SK-N-SH (cell line): Measurements from ENCODE around the gene MGME1.

ENCODE experiments used
- EP300 ChIP-seq, 2 experiments: IDR thresholded peaks; 2 replicates each; pipeline versions ENCODE4 v1.4.0 to v1.6.1; 2012; ENCODE audit warnings: borderline replicate concordance in 1 of 2, low read depth in 1 of 2, low read length in 1 of 2
- SMC3 ChIP-seq: IDR thresholded peaks from 2 replicates; pipeline ENCODE4 v1.6.1; 2012; ENCODE audit warnings: low read depth, low read length, improper control_type of control experiment
- TF ChIP-seq, protein P1 (sequence below): fragments of 200-600 bp; sonication (generic); IDR thresholded peaks from 2 replicates; pipeline ENCODE4 v1.6.1; 2017; ENCODE audit warnings: antibody characterized with exemption, mild to moderate bottlenecking, moderate library complexity

DNA sequence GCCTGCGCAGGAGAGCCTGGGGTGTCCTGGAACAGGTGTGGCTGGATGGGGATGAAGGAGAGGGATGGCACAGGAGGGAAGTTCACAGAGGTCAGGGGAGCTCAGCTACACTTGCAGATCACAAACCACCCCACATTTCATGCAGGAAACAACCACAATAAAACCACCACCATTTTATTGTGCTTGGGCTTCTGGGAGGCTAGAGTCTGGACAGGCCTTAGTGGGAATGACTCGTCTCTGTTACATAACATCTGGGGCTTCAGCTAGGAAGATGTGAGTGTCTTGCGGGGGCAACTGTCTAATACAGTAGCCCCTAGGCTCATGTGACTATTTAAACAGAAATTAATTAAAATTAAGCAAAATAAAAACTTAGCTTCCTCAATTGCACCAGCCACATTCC, 33.6 kb upstream of the MGME1 start:
- TF ChIP-seq, protein P1, sequence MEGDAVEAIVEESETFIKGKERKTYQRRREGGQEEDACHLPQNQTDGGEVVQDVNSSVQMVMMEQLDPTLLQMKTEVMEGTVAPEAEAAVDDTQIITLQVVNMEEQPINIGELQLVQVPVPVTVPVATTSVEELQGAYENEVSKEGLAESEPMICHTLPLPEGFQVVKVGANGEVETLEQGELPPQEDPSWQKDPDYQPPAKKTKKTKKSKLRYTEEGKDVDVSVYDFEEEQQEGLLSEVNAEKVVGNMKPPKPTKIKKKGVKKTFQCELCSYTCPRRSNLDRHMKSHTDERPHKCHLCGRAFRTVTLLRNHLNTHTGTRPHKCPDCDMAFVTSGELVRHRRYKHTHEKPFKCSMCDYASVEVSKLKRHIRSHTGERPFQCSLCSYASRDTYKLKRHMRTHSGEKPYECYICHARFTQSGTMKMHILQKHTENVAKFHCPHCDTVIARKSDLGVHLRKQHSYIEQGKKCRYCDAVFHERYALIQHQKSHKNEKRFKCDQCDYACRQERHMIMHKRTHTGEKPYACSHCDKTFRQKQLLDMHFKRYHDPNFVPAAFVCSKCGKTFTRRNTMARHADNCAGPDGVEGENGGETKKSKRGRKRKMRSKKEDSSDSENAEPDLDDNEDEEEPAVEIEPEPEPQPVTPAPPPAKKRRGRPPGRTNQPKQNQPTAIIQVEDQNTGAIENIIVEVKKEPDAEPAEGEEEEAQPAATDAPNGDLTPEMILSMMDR: no peak
- TF ChIP-seq EP300 (IDR thresholded peaks at IDR 0.05; ENCODE audit: borderline replicate concordance in 1 of 2, low read depth in 1 of 2, low read length in 1 of 2): no peak
- TF ChIP-seq SMC3: no peak
